SK-N-SH treated with all-trans-retinoic acid at 6 μM for 48 hours (cell line): ENCODE measurements around the gene CDC14B.

Experiments used
- ARNTL ChIP-seq: fragments of 450-650 bp; formaldehyde crosslinking; IDR thresholded peaks from 2 replicates; pipeline ENCODE4 v1.5.0; 2020; ENCODE audit warnings: low read depth, mild to moderate bottlenecking, moderate library complexity, borderline replicate concordance
- BACH2 ChIP-seq: fragments of 250-450 bp; sonication (Bioruptor Pico); IDR thresholded peaks from 2 replicates; pipeline ENCODE4 v1.9.0; 2021; ENCODE audit warnings: mild to moderate bottlenecking, borderline replicate concordance
- PATZ1 ChIP-seq: fragments of 250-450 bp; sonication (Bioruptor Pico); IDR thresholded peaks from 2 replicates; pipeline ENCODE4 v1.8.0; 2020; ENCODE audit warnings: mild to moderate bottlenecking, moderate library complexity, borderline replicate concordance
- TOX ChIP-seq: fragments of 250-450 bp; sonication (Bioruptor Pico); IDR thresholded peaks from 2 replicates; pipeline ENCODE4 v1.8.0; 2021; ENCODE audit warnings: mild to moderate bottlenecking, moderate library complexity, borderline replicate concordance
- ZC3H10 ChIP-seq: fragments of 250-450 bp; sonication (Bioruptor Pico); IDR thresholded peaks from 2 replicates; pipeline ENCODE4 v1.5.1; 2021; ENCODE audit warnings: mild to moderate bottlenecking, moderate library complexity
- ZFP3 ChIP-seq: fragments of 250-450 bp; sonication (Bioruptor Pico); IDR thresholded peaks from 2 replicates; pipeline ENCODE4 v1.5.0; 2020; ENCODE audit warnings: mild to moderate bottlenecking, moderate library complexity

DNA sequence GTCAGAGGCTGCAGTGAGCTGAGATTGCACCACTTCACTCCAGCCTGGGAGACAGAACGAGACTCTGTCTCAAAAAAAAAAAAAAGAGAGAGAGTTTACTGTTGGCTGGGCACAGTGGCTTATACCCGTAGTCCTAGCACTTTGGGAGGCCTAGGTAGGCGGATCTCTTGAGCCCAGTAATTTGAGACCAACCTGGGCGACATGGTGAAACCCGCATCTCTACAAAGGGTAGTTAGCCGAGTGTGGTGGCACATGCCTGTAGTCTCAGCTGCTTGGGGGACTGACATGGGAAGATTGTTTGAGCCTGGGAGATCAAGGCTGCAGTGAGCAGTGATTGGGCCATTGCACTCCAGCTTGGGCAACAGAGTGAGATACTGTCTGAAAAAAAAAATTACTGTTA, 157.1 kb downstream of the CDC14B start:
- TF ChIP-seq ARNTL (no peak), ZC3H10 (no peak), TOX (no peak), BACH2 (CRISPR knock-in tag) (no peak), ZFP3 (CRISPR knock-in tag) (no peak), PATZ1 (CRISPR knock-in tag) (no peak)
